SK-N-MC (cell line): Measurements from ENCODE around the gene CPXM2.

Experiments
- EZH2 ChIP-seq: fragments of 200-600 bp; sonication (generic); IDR thresholded peaks from one replicate; pipeline ENCODE4 v1.6.1; 2017; ENCODE audit warnings: antibody characterized with exemption
- FOXP2 ChIP-seq: optimal IDR thresholded peaks from 2 replicates; pipeline ENCODE3; 2011; ENCODE audit warnings: mild to moderate bottlenecking, moderate library complexity; ENCODE audit not compliant: insufficient read depth; ENCODE audit errors: extremely low read length, control extremely low read depth
- POLR2AphosphoS5 ChIP-seq: IDR thresholded peaks from 2 replicates; pipeline ENCODE4 v1.6.1; 2012; ENCODE audit warnings: mild to moderate bottlenecking, low read depth, low read length, borderline replicate concordance

DNA sequence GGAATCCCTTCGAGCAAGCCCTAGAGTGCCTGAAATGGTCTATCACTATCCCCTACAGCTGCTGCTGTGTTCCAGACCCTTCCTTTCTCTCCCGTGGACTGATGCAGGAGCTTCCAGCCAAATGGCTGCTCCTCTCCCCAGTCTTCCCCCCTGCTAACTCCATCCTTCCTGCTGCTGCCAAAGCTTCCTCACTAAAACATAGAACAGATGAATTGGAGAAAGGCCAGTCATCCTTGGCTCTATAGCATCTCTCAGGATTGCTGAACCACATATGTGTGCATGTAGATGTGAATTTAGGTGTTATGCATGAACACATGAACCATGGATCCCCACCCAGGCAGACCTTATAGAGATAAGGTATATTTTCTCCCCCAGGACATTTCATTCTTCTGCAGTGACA lies 164.8 kb downstream of the CPXM2 start:
- no peak for TF ChIP-seq POLR2AphosphoS5
- TF ChIP-seq EZH2, result no peak
- TF ChIP-seq FOXP2, result no peak
